T47D (cell line): Measurements from ENCODE around the gene ERGIC3.

Source experiments
- DNase-seq, 2 experiments: peaks; one replicate each; pipeline versions ENCODE4 v3.0.0 to v3.0.0-alpha.2; 2011 to 2012; ENCODE audit warnings: low read depth in 1 of 2, low spot score in 1 of 2
- JUND ChIP-seq: IDR thresholded peaks from 2 replicates; pipeline ENCODE4 v1.6.1; 2012; ENCODE audit warnings: low read depth
- in situ Hi-C: cut with HindIII; loops from 2 replicates; pipeline ENCODE4 v1.10.0; 2016; ENCODE audit warnings: low sequenced_read_pairs, low pct_unique_long_range_greater_than_20kb

Gene ERGIC3

GRCh38 chr20:35598476-35598875 lies 56.6 kb downstream of the ERGIC3 start:
- TF ChIP-seq JUND, result no peak
- DNase-seq, result no peak
- in situ Hi-C loops, result no loop called here

GRCh38 chr20:35598899-35599775 lies 57.3 kb downstream of the ERGIC3 start:
- TF ChIP-seq JUND, result no peak
- no peak for DNase-seq
- in situ Hi-C loops, result no loop called here

- in situ Hi-C loops, result no loop called here
- DNase-seq, result no peak
- no peak for TF ChIP-seq JUND
These were observed 57.9 kb downstream of the ERGIC3 start for GRCh38 chr20:35599776-35600120.

GRCh38 chr20:35600176-35600992 lies 58.5 kb downstream of the ERGIC3 start:
- no peak for TF ChIP-seq JUND
- DNase-seq, result no peak

GRCh38 chr20:35600993-35601973 lies 59.4 kb downstream of the ERGIC3 start:
- DNase-seq, result peak; percentile 88 to 90
- no peak for TF ChIP-seq JUND
- in situ Hi-C loops, result no loop called here

More at GRCh38 chr20:35600176-35600992, 58.5 kb downstream of the ERGIC3 start:
- in situ Hi-C loops, result no loop called here

- TF ChIP-seq JUND, result no peak
- in situ Hi-C loops, result no loop called here
- DNase-seq, result no peak
These were observed 60.1 kb downstream of the ERGIC3 start for GRCh38 chr20:35601990-35602389.

GRCh38 chr20:35602851-35603495 lies 61.1 kb downstream of the ERGIC3 start:
- in situ Hi-C loops, result no loop called here
- DNase-seq, result no peak
- TF ChIP-seq JUND, result no peak

GRCh38 chr20:35603695-35604448 lies 62.0 kb downstream of the ERGIC3 start:
- no peak for TF ChIP-seq JUND
- in situ Hi-C loops, result no loop called here
- no peak for DNase-seq

- no peak for TF ChIP-seq JUND
- peak in 1 of 2 experiments; percentile 48 for DNase-seq
- in situ Hi-C loops, result no loop called here
These were observed 62.5 kb downstream of the ERGIC3 start for GRCh38 chr20:35604449-35604747.

GRCh38 chr20:35606127-35606526 lies 64.2 kb downstream of the ERGIC3 start:
- TF ChIP-seq JUND, result no peak
- DNase-seq, result no peak
- in situ Hi-C loops, result no loop called here
